Measurements from ENCODE around the gene FREM3. TPM values are rescaled to one million over a fixed set of nuclear protein-coding genes. Genes with fewer than 3 reads are reported as not detected.

Gene FREM3
- total RNA-seq, 4 donors from 2014 or later, result not detected

GRCh38 chr4:143549928-143550327 is 150.5 kb downstream of the FREM3 start:
- no peak for TF ChIP-seq EP300 (IDR thresholded peaks at IDR 0.05; ENCODE audit: low read depth)
- TF ChIP-seq POLR2A (IDR thresholded peaks at IDR 0.05), result no peak
- no peak for TF ChIP-seq POLR2AphosphoS5 (IDR thresholded peaks at IDR 0.05)
- no peak for TF ChIP-seq CTCF (IDR thresholded peaks at IDR 0.05)

GRCh38 chr4:143539670-143540023 is 160.8 kb downstream of the FREM3 start:
- no peak for DNase-seq
- in situ Hi-C loops (cut with MboI; ENCODE audit: low pct_ligation_motif_present in 1 of 4, low pct_unique_long_range_greater_than_20kb in 1 of 4, low sequenced_read_pairs in 3 of 4) (no loop called here), intact Hi-C loops (cut with DNase I; ENCODE audit: low total_unique reads) (no loop called here)
- 90 to 92% methylated on average over 2 to 3 of the region's 3 CpGs for WGBS, 2 donors (ENCODE audit: low coverage in 1 of 2)
- Histone ChIP-seq H3K9me3 (no peaks in the 10 kb centered on the region), H3K27ac (no peak overlapping the region), H3K4me1 (no peaks in the 10 kb centered on the region), H3K4me3 (no peak overlapping the region), H3K27me3 (no peaks in the 10 kb centered on the region), H3K36me3 (peaks cover 0 to 96% (median 40%) of the 10 kb centered on the region in 4 donors)
- TF ChIP-seq EP300 (IDR thresholded peaks at IDR 0.05; ENCODE audit: low read depth) (no peak), CTCF (IDR thresholded peaks at IDR 0.05) (no peak), POLR2AphosphoS5 (IDR thresholded peaks at IDR 0.05) (no peak), POLR2A (IDR thresholded peaks at IDR 0.05) (no peak)

More at GRCh38 chr4:143549928-143550327, 150.5 kb downstream of the FREM3 start:
- in situ Hi-C loops (cut with MboI; ENCODE audit: low pct_ligation_motif_present in 1 of 4, low pct_unique_long_range_greater_than_20kb in 1 of 4, low sequenced_read_pairs in 3 of 4) (no loop called here), intact Hi-C loops (cut with DNase I; ENCODE audit: low total_unique reads) (no loop called here)
- WGBS, 2 donors (ENCODE audit: low coverage in 1 of 2), result 80 to 93% methylated on average over 2 of the region's 2 CpGs
- H3K36me3 ChIP-seq, result peaks cover 0 to 88% (median 35%) of the 10 kb centered on the region in 4 donors
- no peaks in the 10 kb centered on the region for H3K27me3 ChIP-seq
- no peak overlapping the region for H3K27ac ChIP-seq
- no peak for DNase-seq
- no peak overlapping the region for H3K4me3 ChIP-seq
- no peaks in the 10 kb centered on the region for H3K4me1 ChIP-seq
- H3K9me3 ChIP-seq, result no peaks in the 10 kb centered on the region

GRCh38 chr4:143538979-143539669 is 161.4 kb downstream of the FREM3 start:
- 75% methylated on average over 4 of the region's 4 CpGs; no CpG with 5 or more reads in 1 of the 2 donors for WGBS, 2 donors (ENCODE audit: low coverage in 1 of 2)
- in situ Hi-C loops (cut with MboI; ENCODE audit: low pct_ligation_motif_present in 1 of 4, low pct_unique_long_range_greater_than_20kb in 1 of 4, low sequenced_read_pairs in 3 of 4), result no loop called here
- Histone ChIP-seq H3K9me3 (no peaks in the 10 kb centered on the region), H3K4me3 (no peak overlapping the region), H3K36me3 (peaks cover 0 to 95% (median 41%) of the 10 kb centered on the region in 4 donors), H3K4me1 (no peaks in the 10 kb centered on the region), H3K27me3 (no peaks in the 10 kb centered on the region), H3K27ac (no peak overlapping the region)
- no peak for DNase-seq
- TF ChIP-seq POLR2A (IDR thresholded peaks at IDR 0.05), result no peak
- TF ChIP-seq CTCF (IDR thresholded peaks at IDR 0.05), result no peak
- TF ChIP-seq POLR2AphosphoS5 (IDR thresholded peaks at IDR 0.05), result no peak
- TF ChIP-seq EP300 (IDR thresholded peaks at IDR 0.05; ENCODE audit: low read depth), result no peak
- intact Hi-C loops (cut with DNase I; ENCODE audit: low total_unique reads), result no loop called here

- peaks cover 0 to 78% (median 37%) of the 10 kb centered on the region in 4 donors for H3K36me3 ChIP-seq
- in situ Hi-C loops (cut with MboI; ENCODE audit: low pct_ligation_motif_present in 1 of 4, low pct_unique_long_range_greater_than_20kb in 1 of 4, low sequenced_read_pairs in 3 of 4), result no loop called here
- H3K4me1 ChIP-seq, result peaks cover 0 to 5% (median 0%) of the 10 kb centered on the region in 4 donors
- WGBS, 2 donors (ENCODE audit: low coverage in 1 of 2), result 90 to 92% methylated on average over 1 to 2 of the region's 2 CpGs
- TF ChIP-seq POLR2AphosphoS5 (IDR thresholded peaks at IDR 0.05), result no peak
- TF ChIP-seq CTCF (IDR thresholded peaks at IDR 0.05), result no peak
- no peak for TF ChIP-seq POLR2A (IDR thresholded peaks at IDR 0.05)
- no peak for TF ChIP-seq EP300 (IDR thresholded peaks at IDR 0.05; ENCODE audit: low read depth)
- no peak for DNase-seq
- H3K9me3 ChIP-seq, result no peaks in the 10 kb centered on the region
- intact Hi-C loops (cut with DNase I; ENCODE audit: low total_unique reads), result no loop called here
- H3K4me3 ChIP-seq, result no peak overlapping the region
- no peaks in the 10 kb centered on the region for H3K27me3 ChIP-seq
- no peak overlapping the region for H3K27ac ChIP-seq
Observed at GRCh38 chr4:143531788-143532491, 168.5 kb downstream of the FREM3 start.

Data from transverse colon (tissue), 4 donors.